Nephron (organoid): ENCODE measurements around the gene PAFAH1B2.
A peak's percentile ranks its signal among the peaks of the same experiment; 100 is the strongest.
"Not testable (repeated sequence)": the region's sequence is repeated elsewhere in the genome, so short reads cannot be mapped to it uniquely, and the experiment has no call there.

Experiments used
- H3K27ac Mint-ChIP-seq, 3 experiments: 2 replicates each; pipeline ENCODE4 v1.8.0; 2020; ENCODE audit warnings: mixed read lengths in 3 of 3, mild to moderate bottlenecking in 2 of 3, moderate library complexity in 1 of 3
- H3K27me3 Mint-ChIP-seq: 2 replicates; pipeline ENCODE4 v1.8.0; 2021; ENCODE audit warnings: low read depth, mild to moderate bottlenecking, moderate library complexity, mixed read lengths
- H3K36me3 Mint-ChIP-seq: 2 replicates; pipeline ENCODE4 v1.8.0; 2020; ENCODE audit warnings: low read depth, mixed read lengths
- H3K4me1 Mint-ChIP-seq: 2 replicates; pipeline ENCODE4 v1.8.0; 2020; ENCODE audit warnings: mixed read lengths
- H3K4me3 Mint-ChIP-seq, 3 experiments: 2 replicates each; pipeline ENCODE4 v1.8.0; 2020; ENCODE audit warnings: mild to moderate bottlenecking in 3 of 3, mixed read lengths in 3 of 3, moderate library complexity in 2 of 3
- H3K9me3 Mint-ChIP-seq: 2 replicates; pipeline ENCODE4 v1.8.0; 2020; ENCODE audit warnings: mixed read lengths
- CTCF ChIP-seq, 3 experiments: fragments of 200-600 bp; sonication (generic); IDR thresholded peaks; one replicate each; pipeline ENCODE4 v1.5.0; 2021; ENCODE audit warnings: antibody characterized with exemption in 3 of 3; ENCODE audit not compliant: unreplicated experiment in 3 of 3

The PAFAH1B2 gene

GRCh38 chr11:117180020-117180419 lies 35.9 kb downstream of the PAFAH1B2 start:
- Mint-ChIP-seq H3K27me3 (peaks cover 4% of the 10 kb centered on the region), H3K9me3 (no peaks in the 10 kb centered on the region), H3K4me3 (peak overlapping the region; percentile 97 to 99 (median 97)), H3K36me3 (peaks cover 15% of the 10 kb centered on the region), H3K27ac (peak overlapping the region; percentile 88 to 98 (median 95)), H3K4me1 (peaks cover 34% of the 10 kb centered on the region)
- TF ChIP-seq CTCF (IDR thresholded peaks at IDR 0.05; ENCODE audit: unreplicated experiment in 3 of 3) = no peak

GRCh38 chr11:117180661-117181585 lies 36.8 kb downstream of the PAFAH1B2 start:
- H3K4me1 Mint-ChIP-seq = peaks cover 26% of the 10 kb centered on the region
- peak overlapping the region; percentile 97 to 99 (median 97) for H3K4me3 Mint-ChIP-seq
- H3K27ac Mint-ChIP-seq = peak overlapping the region; percentile 40 to 98 (median 55)
- peaks cover 4% of the 10 kb centered on the region for H3K27me3 Mint-ChIP-seq
- no peaks in the 10 kb centered on the region for H3K9me3 Mint-ChIP-seq
- H3K36me3 Mint-ChIP-seq = peaks cover 19% of the 10 kb centered on the region
- TF ChIP-seq CTCF (IDR thresholded peaks at IDR 0.05; ENCODE audit: unreplicated experiment in 3 of 3) = peak; percentile 33 to 55 (median 41)

GRCh38 chr11:117181586-117182550 lies 37.8 kb downstream of the PAFAH1B2 start:
- TF ChIP-seq CTCF (IDR thresholded peaks at IDR 0.05; ENCODE audit: unreplicated experiment in 3 of 3) = no peak
- Mint-ChIP-seq H3K27ac (no peak overlapping the region), H3K4me1 (peaks cover 26% of the 10 kb centered on the region), H3K27me3 (peaks cover 4% of the 10 kb centered on the region), H3K4me3 (no peak overlapping the region), H3K36me3 (peaks cover 21% of the 10 kb centered on the region), H3K9me3 (no peaks in the 10 kb centered on the region)

- Mint-ChIP-seq H3K4me1 (peaks cover 26% of the 10 kb centered on the region), H3K27ac (no peak overlapping the region), H3K9me3 (no peaks in the 10 kb centered on the region), H3K36me3 (peaks cover 27% of the 10 kb centered on the region), H3K4me3 (peak overlapping the region; percentile 38 to 62 (median 58)), H3K27me3 (peaks cover 4% of the 10 kb centered on the region)
- TF ChIP-seq CTCF (IDR thresholded peaks at IDR 0.05; ENCODE audit: unreplicated experiment in 3 of 3) = no peak
These were observed 38.5 kb downstream of the PAFAH1B2 start for GRCh38 chr11:117182551-117182935.

- H3K27ac Mint-ChIP-seq, H3K9me3 Mint-ChIP-seq, H3K4me3 Mint-ChIP-seq, H3K27me3 Mint-ChIP-seq: not testable (repeated sequence)
- H3K36me3 Mint-ChIP-seq = peaks cover 33% of the 10 kb centered on the region
- peaks cover 20% of the 10 kb centered on the region for H3K4me1 Mint-ChIP-seq
These were observed 39.1 kb downstream of the PAFAH1B2 start for GRCh38 chr11:117183178-117183577.
